ENCODE data around the gene PIK3R6.

DNA sequence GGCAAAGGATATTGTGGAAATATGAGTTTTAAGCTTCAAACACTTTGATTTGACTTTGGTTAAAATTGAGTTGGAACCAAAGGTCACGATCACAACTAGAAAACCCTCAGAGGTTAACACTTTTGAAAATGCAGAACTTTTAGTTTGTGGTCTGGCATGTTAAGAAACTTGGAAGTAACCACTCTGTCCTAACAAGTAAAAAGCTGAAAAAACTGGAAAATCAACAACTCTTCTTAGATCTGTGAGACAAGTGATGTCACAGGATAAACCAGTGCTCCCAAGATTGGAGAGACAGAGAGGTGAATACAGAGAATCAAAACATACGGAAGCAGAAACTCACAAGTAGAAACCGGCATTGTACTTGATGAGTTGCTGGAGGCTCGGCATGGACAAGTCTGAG is 85.7 kb downstream of the PIK3R6 start:
- TF ChIP-seq, protein P1, sequence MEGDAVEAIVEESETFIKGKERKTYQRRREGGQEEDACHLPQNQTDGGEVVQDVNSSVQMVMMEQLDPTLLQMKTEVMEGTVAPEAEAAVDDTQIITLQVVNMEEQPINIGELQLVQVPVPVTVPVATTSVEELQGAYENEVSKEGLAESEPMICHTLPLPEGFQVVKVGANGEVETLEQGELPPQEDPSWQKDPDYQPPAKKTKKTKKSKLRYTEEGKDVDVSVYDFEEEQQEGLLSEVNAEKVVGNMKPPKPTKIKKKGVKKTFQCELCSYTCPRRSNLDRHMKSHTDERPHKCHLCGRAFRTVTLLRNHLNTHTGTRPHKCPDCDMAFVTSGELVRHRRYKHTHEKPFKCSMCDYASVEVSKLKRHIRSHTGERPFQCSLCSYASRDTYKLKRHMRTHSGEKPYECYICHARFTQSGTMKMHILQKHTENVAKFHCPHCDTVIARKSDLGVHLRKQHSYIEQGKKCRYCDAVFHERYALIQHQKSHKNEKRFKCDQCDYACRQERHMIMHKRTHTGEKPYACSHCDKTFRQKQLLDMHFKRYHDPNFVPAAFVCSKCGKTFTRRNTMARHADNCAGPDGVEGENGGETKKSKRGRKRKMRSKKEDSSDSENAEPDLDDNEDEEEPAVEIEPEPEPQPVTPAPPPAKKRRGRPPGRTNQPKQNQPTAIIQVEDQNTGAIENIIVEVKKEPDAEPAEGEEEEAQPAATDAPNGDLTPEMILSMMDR (IDR thresholded peaks at IDR 0.05; ENCODE audit: insufficient read depth, low read length) = no peak
- TF ChIP-seq GABPA (IDR thresholded peaks at IDR 0.05; ENCODE audit: low read depth) (no peak), POLR2AphosphoS5 (IDR thresholded peaks at IDR 0.05; ENCODE audit: low read depth) (no peak)

Measured in HL-60 (cell line).